Activated T-helper 2 cell treated with anti-CD3 and anti-CD28 coated beads, Interferon-gamma antibody, Interleukin-2, Interleukin-4, amounts not matched to agents 10 μg/mL and 5 μg/mL and 100 μg/mL, durations not matched to agents 14 hours and 24 hours and 36 hours (primary cell): ENCODE data around the gene BCL10. TPM values are rescaled to one million over a fixed set of nuclear protein-coding genes. Genes with fewer than 3 reads are reported as not detected.
A peak's percentile ranks its signal among the peaks of the same experiment; 100 is the strongest.

ENCODE experiments used
- DNase-seq: peaks from one replicate; pipeline ENCODE4 v3.0.0; 2021; ENCODE audit warnings: low spot score
- H3K27ac Mint-ChIP-seq: one replicate; pipeline ENCODE4 v1.8.0; 2021; ENCODE audit warnings: mixed read lengths
- H3K27me3 Mint-ChIP-seq: one replicate; pipeline ENCODE4 v1.8.0; 2021; ENCODE audit warnings: low read depth, mixed read lengths
- H3K36me3 Mint-ChIP-seq: one replicate; pipeline ENCODE4 v1.8.0; 2021; ENCODE audit warnings: low read depth, mixed read lengths
- H3K4me1 Mint-ChIP-seq: one replicate; pipeline ENCODE4 v1.8.0; 2021; ENCODE audit warnings: low read depth, mixed read lengths
- H3K4me3 Mint-ChIP-seq: one replicate; pipeline ENCODE4 v1.8.0; 2021; ENCODE audit warnings: low read depth, mild to moderate bottlenecking, moderate library complexity, mixed read lengths
- H3K9me3 Mint-ChIP-seq: one replicate; pipeline ENCODE4 v1.8.0; 2021; ENCODE audit warnings: mixed read lengths
- intact Hi-C: fragments of 100-400 bp; cut with micrococcal nuclease; formaldehyde crosslinking; loops from one replicate; pipeline ENCODE4 v1.15.1; 2023
- total RNA-seq: library from RNA; stranded (reverse); gene quantifications from 2 replicates; pipeline ENCODE4 v1.2.3, GENCODE V29; 2022

BCL10 gene
- total RNA-seq, 1 donor from 2014 or later, result 24.4 TPM

DNA sequence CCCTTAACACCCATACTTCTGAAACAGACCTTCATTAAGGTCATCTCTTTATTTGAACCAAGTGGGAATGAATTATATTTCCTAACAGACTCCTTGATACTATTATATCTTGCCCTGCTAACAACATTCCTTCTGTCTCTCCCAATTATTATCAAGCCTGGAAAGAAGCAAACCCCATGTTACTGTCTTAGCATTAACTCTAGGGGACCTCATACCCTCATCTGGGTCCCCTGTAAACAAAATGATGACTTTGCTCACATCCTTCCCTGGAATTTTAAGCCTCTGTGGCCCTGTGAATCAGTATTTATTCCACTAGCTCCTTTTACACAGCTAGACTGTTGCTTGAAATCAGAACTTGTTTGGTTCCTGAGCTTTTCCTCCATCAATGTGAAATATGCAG is 38.3 kb upstream of the BCL10 start:
- Mint-ChIP-seq H3K4me3 (no peak overlapping the region), H3K9me3 (no peaks in the 10 kb centered on the region)
- intact Hi-C loops, result no loop called here

DNA sequence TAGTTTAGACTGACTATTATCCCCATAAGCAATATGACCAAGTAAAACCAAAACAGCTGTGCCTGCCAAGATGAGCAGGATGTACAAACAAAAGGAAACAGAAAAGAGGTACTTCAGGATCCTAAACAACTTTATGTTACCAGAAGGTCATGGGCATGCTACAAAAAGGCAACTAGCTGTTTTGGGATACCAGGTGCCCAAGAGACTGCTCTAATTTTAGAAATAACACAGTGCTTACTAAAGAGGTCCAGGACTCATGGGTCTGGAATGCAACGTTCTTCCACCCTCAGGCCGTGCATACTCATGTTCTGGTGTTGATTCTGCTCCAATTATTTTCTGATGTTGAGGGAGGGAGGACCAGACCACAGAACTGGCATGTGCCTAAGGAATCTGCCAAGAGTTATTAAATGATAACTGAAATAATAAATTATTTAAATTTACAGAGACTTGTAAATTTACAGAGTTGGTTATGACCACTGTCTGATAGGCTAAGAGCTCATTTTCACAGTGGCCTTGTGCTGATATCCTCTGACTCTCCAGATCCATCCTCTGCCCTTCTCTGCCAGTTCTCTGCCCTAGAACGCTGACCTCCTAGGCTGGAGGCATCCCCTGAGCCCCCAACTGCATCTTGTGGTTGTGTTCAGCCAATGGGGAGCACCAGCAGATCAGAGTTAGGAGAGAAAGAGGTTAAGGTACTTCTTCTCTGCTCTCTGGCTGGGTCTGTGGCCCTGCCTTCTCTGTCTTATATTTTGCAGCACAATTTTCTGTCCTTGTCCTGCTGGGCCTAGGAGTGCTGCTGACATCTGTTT is 37.7 kb upstream of the BCL10 start:
- DNase-seq, result no peak
- intact Hi-C loops, result no loop called here
- Mint-ChIP-seq H3K36me3 (no peaks in the 10 kb centered on the region), H3K4me3 (no peak overlapping the region), H3K9me3 (no peaks in the 10 kb centered on the region), H3K4me1 (no peaks in the 10 kb centered on the region), H3K27me3 (peaks cover 72% of the 10 kb centered on the region), H3K27ac (no peak overlapping the region)

More for the DNA sequence above, 38.3 kb upstream of the BCL10 start:
- peaks cover 3% of the 10 kb centered on the region for H3K4me1 Mint-ChIP-seq
- no peak overlapping the region for H3K27ac Mint-ChIP-seq
- no peaks in the 10 kb centered on the region for H3K36me3 Mint-ChIP-seq
- peaks cover 72% of the 10 kb centered on the region for H3K27me3 Mint-ChIP-seq
- no peak for DNase-seq

DNA sequence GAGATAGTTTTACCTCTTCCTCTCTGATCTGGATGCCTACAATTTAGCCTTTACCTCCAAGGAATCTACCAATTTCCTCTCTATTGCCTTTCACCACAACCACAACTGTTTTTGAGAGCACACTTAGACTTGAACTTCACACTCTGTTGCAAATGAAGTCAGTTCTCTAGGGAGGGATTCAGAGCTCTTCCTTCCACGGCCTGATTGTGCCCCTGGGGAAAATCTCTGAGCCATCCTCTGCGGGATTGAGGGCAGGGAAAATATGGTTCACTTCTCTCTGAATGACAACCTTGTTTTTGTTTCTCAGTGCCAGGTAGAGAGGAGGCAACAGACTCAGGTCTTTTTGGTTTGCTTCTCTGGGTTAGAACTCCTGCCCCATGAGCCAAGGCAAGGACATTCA is 35.4 kb upstream of the BCL10 start:
- DNase-seq, result no peak

DNA sequence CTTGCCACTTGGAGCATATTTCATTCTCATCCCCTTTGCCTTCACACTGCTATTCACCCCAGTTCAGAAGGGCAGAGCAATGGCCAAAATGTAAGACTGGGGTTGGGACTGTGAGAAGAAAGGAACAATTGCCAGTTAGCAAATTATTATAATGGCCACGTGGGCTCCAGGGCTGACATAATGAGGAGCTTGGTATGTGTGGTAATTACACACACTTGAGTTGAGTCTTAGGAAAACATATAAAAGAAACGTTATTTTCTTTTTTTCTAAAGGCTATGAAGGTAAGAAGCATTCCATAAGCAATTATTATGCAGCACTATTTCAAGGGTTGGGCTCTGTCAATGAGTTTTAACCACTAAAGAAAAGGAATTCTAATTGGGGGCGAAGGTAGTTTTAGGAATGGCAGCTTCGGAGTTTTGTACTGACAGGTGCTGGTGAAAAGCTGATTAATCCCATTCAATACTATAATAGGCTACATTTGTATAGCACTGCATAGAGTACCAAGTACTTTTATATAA is 32.5 kb upstream of the BCL10 start:
- Mint-ChIP-seq H3K4me1 (peaks cover 3% of the 10 kb centered on the region), H3K36me3 (no peaks in the 10 kb centered on the region), H3K4me3 (no peak overlapping the region), H3K27me3 (peaks cover 68% of the 10 kb centered on the region), H3K9me3 (no peaks in the 10 kb centered on the region), H3K27ac (no peak overlapping the region)
- intact Hi-C loops, result loop anchor here (2.0 kb wide), 1 partner anchor 384 kb away; no protein-coding TSS in a partner anchor
- no peak for DNase-seq

More for the DNA sequence above, 35.4 kb upstream of the BCL10 start:
- peaks cover 69% of the 10 kb centered on the region for H3K27me3 Mint-ChIP-seq
- no peak overlapping the region for H3K27ac Mint-ChIP-seq
- H3K4me1 Mint-ChIP-seq, result peaks cover 3% of the 10 kb centered on the region
- H3K36me3 Mint-ChIP-seq, result no peaks in the 10 kb centered on the region
- no peaks in the 10 kb centered on the region for H3K9me3 Mint-ChIP-seq
- H3K4me3 Mint-ChIP-seq, result no peak overlapping the region
- intact Hi-C loops, result no loop called here

DNA sequence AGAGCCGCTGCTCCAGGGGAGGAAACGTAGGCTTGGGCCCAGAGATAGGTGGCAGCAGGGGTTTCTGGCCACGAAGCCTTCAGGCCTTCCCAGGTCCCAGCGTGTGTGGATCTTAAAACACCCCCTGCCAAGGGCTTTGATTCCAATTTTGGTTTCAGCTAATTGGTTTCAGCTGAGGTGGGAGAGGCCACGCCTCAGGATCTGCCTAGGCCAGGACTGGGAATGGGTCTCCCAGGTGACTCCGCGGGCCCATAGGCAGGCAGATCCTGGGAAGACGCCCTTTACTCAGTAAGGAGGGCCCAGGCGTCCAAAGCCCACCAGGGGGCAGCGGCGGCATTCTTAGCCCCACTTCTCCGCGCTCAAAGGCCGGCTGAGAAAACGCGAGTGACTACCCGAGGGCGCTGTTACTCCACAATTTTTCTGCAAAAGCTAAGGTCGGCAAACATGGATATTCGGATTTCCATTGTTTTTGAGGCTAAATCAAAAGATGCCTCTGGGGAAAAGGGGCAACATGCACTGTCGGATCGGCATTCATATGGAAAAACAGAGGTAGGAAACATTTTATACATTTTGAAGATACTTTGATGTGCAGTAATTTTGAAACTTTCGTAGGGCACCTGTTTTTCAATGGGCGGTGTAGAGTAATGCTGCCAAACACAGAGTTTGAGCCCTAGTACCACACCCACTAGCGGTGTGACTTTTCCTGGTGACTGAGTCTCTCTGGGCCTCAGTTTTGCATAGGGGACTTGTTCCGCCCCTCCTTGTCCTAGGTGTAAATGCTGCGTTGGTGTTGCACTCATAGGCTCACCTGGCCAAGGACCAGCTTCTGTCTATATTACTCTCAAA is 31.8 kb upstream of the BCL10 start:
- no peaks in the 10 kb centered on the region for H3K9me3 Mint-ChIP-seq
- peaks cover 3% of the 10 kb centered on the region for H3K4me1 Mint-ChIP-seq
- peaks cover 67% of the 10 kb centered on the region for H3K27me3 Mint-ChIP-seq
- H3K36me3 Mint-ChIP-seq, result no peaks in the 10 kb centered on the region
- intact Hi-C loops, result loop anchor here (2.0 kb wide), 1 partner anchor 385 kb away; no protein-coding TSS in a partner anchor
- peak; percentile 24 for DNase-seq
- H3K4me3 Mint-ChIP-seq, result no peak overlapping the region
- no peak overlapping the region for H3K27ac Mint-ChIP-seq

DNA sequence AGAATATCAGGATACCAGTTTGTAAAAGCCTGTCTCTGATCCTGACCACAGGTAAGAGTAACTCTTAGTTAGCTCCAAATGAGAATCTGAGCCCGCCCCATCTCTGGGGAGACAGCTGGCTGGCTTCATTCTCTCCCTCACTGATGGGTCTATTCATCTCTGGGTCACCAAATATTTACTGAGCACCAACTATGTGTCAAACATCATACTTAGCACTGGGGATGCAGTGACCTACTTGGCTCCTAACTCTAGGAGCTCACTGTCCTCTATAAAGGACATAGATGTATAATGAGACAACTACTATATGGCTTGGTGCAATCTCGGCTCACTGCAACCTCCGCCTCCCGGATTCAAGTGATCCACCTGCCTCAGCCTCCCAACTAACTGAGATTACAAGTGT is 29.8 kb upstream of the BCL10 start:
- intact Hi-C loops, result no loop called here
- Mint-ChIP-seq H3K4me1 (peaks cover 3% of the 10 kb centered on the region), H3K27me3 (peaks cover 71% of the 10 kb centered on the region), H3K9me3 (no peaks in the 10 kb centered on the region), H3K27ac (no peak overlapping the region), H3K4me3 (no peak overlapping the region), H3K36me3 (no peaks in the 10 kb centered on the region)
- no peak for DNase-seq

DNA sequence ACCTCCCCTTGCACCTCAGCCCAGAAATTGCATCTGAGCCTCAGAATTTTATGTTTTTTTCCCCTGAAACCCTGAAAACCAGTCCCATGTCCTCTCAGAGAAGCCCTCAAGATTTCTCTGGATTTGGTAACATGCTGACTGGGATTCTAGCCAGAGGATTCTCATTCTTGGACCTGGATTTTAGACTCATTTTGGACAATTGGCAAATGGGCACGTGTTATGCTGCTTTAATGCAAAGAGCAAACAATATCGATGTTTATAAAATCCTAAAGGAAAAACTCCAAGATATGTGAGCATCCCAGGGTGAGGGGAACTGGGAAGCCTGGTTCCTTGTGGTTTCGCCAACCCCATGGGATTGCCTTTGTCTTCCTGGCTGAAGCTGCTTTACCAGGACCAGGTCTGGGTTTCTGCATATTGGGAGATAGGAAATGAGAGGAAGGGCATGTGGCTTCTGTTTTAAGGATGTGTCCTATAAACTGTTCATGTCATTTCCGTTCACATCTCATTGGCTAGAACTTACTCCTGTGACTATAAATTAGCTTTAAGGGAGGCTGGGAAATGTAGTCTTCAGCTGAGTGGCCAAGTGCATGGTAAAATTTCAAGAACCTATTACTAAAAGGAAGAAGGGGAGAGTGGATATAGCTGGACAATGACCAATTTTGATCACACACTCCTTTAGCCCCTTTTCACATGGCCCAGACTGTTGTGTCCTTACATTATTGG is 27.2 kb upstream of the BCL10 start:
- Mint-ChIP-seq H3K4me3 (no peak overlapping the region), H3K27ac (no peak overlapping the region), H3K27me3 (peaks cover 67% of the 10 kb centered on the region), H3K9me3 (no peaks in the 10 kb centered on the region), H3K36me3 (no peaks in the 10 kb centered on the region), H3K4me1 (peaks cover 5% of the 10 kb centered on the region)
- intact Hi-C loops, result no loop called here
- no peak for DNase-seq

DNA sequence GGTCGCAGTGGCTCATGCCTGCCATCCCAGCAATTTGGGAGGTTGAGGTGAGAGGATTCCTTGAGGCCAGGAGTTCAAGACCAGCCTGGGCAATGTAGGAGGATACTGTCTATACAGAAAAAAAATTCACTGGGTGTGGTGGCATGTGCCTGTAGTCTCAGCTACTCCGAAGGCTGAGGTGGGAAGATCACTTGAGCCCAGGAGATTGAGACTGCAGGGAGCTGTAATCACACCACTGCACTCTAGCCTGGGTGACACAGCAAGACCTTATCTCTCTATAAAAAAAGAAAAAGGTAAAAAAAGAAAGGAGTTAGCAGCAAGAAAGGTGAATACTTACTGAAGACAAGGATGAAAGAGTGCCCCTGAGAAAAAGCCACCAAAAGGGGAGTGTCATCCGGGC is 23.7 kb upstream of the BCL10 start:
- H3K36me3 Mint-ChIP-seq, result no peaks in the 10 kb centered on the region
- H3K27me3 Mint-ChIP-seq, result peaks cover 61% of the 10 kb centered on the region
- no peak for DNase-seq
- H3K9me3 Mint-ChIP-seq, result no peaks in the 10 kb centered on the region
- peaks cover 22% of the 10 kb centered on the region for H3K4me1 Mint-ChIP-seq
- no peak overlapping the region for H3K27ac Mint-ChIP-seq
- no peak overlapping the region for H3K4me3 Mint-ChIP-seq
- intact Hi-C loops, result no loop called here

DNA sequence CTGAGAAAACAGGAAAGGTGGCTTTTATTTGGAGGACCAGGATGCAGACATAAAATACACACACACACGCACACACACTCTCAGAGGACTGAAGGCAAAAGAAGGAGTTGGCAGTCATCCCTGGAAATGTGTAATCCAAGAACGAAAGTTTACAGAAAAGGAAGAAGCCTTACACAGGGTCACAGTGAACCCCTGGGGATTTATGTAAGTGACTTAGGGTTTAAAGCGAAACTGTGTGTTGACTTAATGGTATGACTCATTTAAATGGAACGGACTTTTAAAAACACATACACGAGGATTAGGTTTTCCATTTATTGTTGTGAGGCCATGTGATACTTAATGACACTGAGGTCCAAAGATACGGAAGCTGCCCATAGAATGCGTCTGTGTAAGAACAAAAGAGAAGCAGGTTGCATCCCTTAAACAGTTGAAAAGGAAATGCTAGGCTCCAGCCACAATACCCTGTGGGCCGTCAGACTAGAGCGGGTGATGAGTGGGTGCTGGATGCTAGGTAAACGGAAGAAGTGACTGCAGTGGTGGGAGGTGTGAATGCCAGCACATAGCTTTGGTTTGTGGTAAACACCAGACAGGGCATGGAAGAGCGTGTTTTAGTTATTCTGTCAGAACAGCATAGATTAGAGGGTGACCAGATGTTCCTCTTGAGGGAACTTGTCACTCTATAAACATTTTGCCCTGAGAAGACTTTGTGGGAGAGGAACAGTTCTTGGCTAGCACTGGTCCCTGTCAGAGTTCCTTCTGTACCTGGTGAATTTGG is 21.6 kb upstream of the BCL10 start:
- Mint-ChIP-seq H3K27me3 (peaks cover 64% of the 10 kb centered on the region), H3K27ac (peak overlapping the region; percentile 81), H3K9me3 (no peaks in the 10 kb centered on the region), H3K4me1 (peaks cover 24% of the 10 kb centered on the region), H3K4me3 (peak overlapping the region; percentile 49), H3K36me3 (no peaks in the 10 kb centered on the region)
- intact Hi-C loops, result loop anchor here (1.0 to 5.0 kb wide), 5 partner anchors 8 to 409 kb away; partner anchors contain the start of gene ZNHIT6
- peak; percentile 28 for DNase-seq

DNA sequence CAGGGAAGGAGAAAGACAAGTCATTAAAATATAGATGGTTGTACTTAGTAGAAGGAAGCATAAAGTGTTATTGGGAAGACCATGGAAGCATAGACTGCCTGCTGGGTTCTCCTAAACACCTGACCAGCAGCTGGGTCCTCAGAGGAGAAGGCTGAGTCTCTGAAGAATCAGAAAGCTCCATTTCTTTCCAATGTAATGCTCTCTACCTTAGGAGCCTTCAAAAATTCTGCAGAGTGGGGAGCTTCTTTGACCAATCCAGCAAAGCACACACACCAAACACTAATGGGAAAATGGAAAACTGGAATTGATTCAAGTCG is 21.1 kb upstream of the BCL10 start:
- DNase-seq, result no peak
- Mint-ChIP-seq H3K4me1 (peaks cover 24% of the 10 kb centered on the region), H3K36me3 (no peaks in the 10 kb centered on the region), H3K9me3 (no peaks in the 10 kb centered on the region), H3K27ac (peak overlapping the region; percentile 81), H3K27me3 (peaks cover 66% of the 10 kb centered on the region), H3K4me3 (no peak overlapping the region)
- intact Hi-C loops, result loop anchor here (5.0 kb wide), 2 partner anchors 280 to 410 kb away; partner anchors contain the start of gene ZNHIT6

DNA sequence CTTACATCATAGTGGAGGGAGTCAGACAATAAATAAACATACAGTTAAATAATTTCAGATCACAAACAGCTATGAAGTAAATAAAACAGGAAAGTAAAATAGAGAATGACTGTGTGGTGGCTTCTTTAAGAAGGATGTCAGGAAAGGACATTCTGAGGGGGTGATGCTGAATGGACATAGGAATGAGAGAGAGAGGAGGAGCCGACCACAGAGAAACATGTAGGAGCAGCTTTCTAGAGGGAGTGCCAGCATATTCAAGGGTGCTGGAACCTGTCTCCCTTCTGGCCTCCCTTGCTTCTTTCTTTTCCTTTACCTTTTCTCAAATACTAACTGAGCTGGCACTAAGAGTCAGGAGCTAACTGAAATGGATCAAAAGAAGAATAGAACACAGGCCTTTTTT is 20.5 kb upstream of the BCL10 start:
- peaks cover 24% of the 10 kb centered on the region for H3K4me1 Mint-ChIP-seq

DNA sequence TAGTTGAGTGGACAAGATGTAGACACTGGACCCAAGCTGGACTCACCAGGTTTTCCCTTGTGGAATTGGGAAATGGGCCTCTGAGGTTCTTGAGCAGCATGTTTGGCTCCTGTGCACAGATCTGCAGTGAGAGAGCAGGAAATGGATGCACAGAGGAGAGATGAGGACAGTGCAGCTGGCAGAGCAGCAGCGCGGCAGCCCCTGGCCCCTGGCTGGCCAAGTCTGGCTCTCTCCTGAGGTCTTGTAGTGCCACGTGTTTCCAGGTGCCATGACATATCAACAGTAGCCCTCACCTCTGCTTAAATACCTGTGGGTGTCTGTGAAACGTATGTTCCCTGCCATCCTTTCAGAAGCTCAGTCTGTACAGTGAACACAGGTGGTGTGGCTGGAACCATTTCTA is 19.2 kb upstream of the BCL10 start:
- no peaks in the 10 kb centered on the region for H3K36me3 Mint-ChIP-seq
- no peak for DNase-seq
- intact Hi-C loops, result loop anchor here (5.0 kb wide), 2 partner anchors 282 to 412 kb away; partner anchors contain the start of gene ZNHIT6
- peaks cover 62% of the 10 kb centered on the region for H3K27me3 Mint-ChIP-seq
- H3K4me3 Mint-ChIP-seq, result no peak overlapping the region
- H3K4me1 Mint-ChIP-seq, result peaks cover 24% of the 10 kb centered on the region
- H3K9me3 Mint-ChIP-seq, result no peaks in the 10 kb centered on the region
- H3K27ac Mint-ChIP-seq, result no peak overlapping the region

More for the DNA sequence above, 20.5 kb upstream of the BCL10 start:
- peaks cover 63% of the 10 kb centered on the region for H3K27me3 Mint-ChIP-seq
- no peak overlapping the region for H3K27ac Mint-ChIP-seq
- no peak overlapping the region for H3K4me3 Mint-ChIP-seq
- DNase-seq, result no peak
- intact Hi-C loops, result loop anchor here (5.0 kb wide), 2 partner anchors 280 to 410 kb away; partner anchors contain the start of gene ZNHIT6
- H3K36me3 Mint-ChIP-seq, result no peaks in the 10 kb centered on the region
- no peaks in the 10 kb centered on the region for H3K9me3 Mint-ChIP-seq
